GM12878 (cell line): ENCODE results near the gene IGF2R. TPM values are rescaled to one million over a fixed set of nuclear protein-coding genes. Genes with fewer than 3 reads are reported as not detected.
A peak's percentile ranks its signal among the peaks of the same experiment; 100 is the strongest.

Source experiments
- BCLAF1 ChIP-seq: fragments of 450-650 bp; IDR thresholded peaks from 2 replicates; pipeline ENCODE4 v1.6.1; 2017; ENCODE audit warnings: antibody characterized with exemption, mild to moderate bottlenecking, moderate library complexity
- CUX1 ChIP-seq: IDR thresholded peaks from 2 replicates; pipeline ENCODE4 v1.6.1; 2012; ENCODE audit warnings: improper control_type of control experiment, low read depth, low read length; ENCODE audit not compliant: insufficient replicate concordance
- JUNB ChIP-seq: IDR thresholded peaks from 2 replicates; pipeline ENCODE4 v1.6.1; 2016; ENCODE audit warnings: antibody characterized with exemption, mild to moderate bottlenecking
- NKRF ChIP-seq: fragments of 450-650 bp; conservative IDR thresholded peaks from 2 replicates; pipeline ENCODE4 v1.6.1; 2017; ENCODE audit warnings: mild to moderate bottlenecking, moderate library complexity
- NR2C1 ChIP-seq: fragments of 450-650 bp; IDR thresholded peaks from 2 replicates; pipeline ENCODE4 v1.6.1; 2017; ENCODE audit warnings: antibody characterized with exemption, mild to moderate bottlenecking, moderate library complexity
- POU2F2 ChIP-seq: IDR thresholded peaks from 3 replicates; pipeline ENCODE4 v1.6.1; 2011; ENCODE audit warnings: low read depth, mild to moderate bottlenecking, low read length, borderline replicate concordance
- RB1 ChIP-seq: fragments of 450-650 bp; formaldehyde crosslinking; IDR thresholded peaks from 2 replicates; pipeline ENCODE4 v1.6.1; 2017; ENCODE audit warnings: mild to moderate bottlenecking, borderline replicate concordance
- RFX5 ChIP-seq: IDR thresholded peaks from 2 replicates; pipeline ENCODE4 v1.6.1; 2011; ENCODE audit warnings: low read depth, low read length, improper control_type of control experiment
- SMARCA5 ChIP-seq: fragments of 450-650 bp; IDR thresholded peaks from 2 replicates; pipeline ENCODE4 v1.6.1; 2017; ENCODE audit warnings: mild to moderate bottlenecking
- TARDBP ChIP-seq: IDR thresholded peaks from 2 replicates; pipeline ENCODE4 v1.6.1; 2016; ENCODE audit warnings: borderline replicate concordance
- polyA plus RNA-seq, 11 experiments: library from polyadenylated mRNA; depleted of rRNA in 4 of 11; unstranded in 6 of 11; stranded (reverse) in 5 of 11; fragments of >200 nt; fragmentation: Nextera tagmentation in 4 of 11; fragmentation: Illumina TruSeq in 1 of 11; extraction: Ambion mirVana in 4 of 11; extraction: Trizol in 1 of 11; gene quantifications; 1 replicate in 1 of 11; 2 replicates in 10 of 11; pipeline versions ENCODE4 v1.2.1 to v1.2.3, GENCODE V29; 2011 to 2016; ENCODE audit warnings: inconsistent platforms in 2 of 11, missing spikeins in 2 of 11, low read depth in 1 of 11
- total RNA-seq, 4 experiments: library from RNA; depleted of rRNA in 3 of 4; stranded (reverse); fragments of >200 nt in 3 of 4; fragmentation: Illumina TruSeq in 1 of 4; extraction: Trizol in 1 of 4; gene quantifications; 2 replicates each; pipeline versions ENCODE4 v1.2.1 to v1.2.3, GENCODE V29; 2013 to 2021
- TF ChIP-seq, protein P1 (sequence below): fragments of 150-350 bp; IDR thresholded peaks from 2 replicates; pipeline ENCODE4 v1.6.1; 2016; ENCODE audit warnings: low read depth, low read length

Gene IGF2R
- total and polyA plus RNA-seq, 10 of the 15 experiments (the other 5 are each of a cell fraction or from before 2014, with no cell fraction given), result 1.00 to 40.1 (median 16.8) TPM

- TF ChIP-seq POU2F2 (peak; percentile 94), NR2C1 (no peak), RB1 (no peak), TARDBP (no peak), NKRF (peak; percentile 33), RFX5 (no peak), SMARCA5 (no peak), CUX1 (no peak), BCLAF1 (no peak), JUNB (no peak)
- TF ChIP-seq, protein P1, sequence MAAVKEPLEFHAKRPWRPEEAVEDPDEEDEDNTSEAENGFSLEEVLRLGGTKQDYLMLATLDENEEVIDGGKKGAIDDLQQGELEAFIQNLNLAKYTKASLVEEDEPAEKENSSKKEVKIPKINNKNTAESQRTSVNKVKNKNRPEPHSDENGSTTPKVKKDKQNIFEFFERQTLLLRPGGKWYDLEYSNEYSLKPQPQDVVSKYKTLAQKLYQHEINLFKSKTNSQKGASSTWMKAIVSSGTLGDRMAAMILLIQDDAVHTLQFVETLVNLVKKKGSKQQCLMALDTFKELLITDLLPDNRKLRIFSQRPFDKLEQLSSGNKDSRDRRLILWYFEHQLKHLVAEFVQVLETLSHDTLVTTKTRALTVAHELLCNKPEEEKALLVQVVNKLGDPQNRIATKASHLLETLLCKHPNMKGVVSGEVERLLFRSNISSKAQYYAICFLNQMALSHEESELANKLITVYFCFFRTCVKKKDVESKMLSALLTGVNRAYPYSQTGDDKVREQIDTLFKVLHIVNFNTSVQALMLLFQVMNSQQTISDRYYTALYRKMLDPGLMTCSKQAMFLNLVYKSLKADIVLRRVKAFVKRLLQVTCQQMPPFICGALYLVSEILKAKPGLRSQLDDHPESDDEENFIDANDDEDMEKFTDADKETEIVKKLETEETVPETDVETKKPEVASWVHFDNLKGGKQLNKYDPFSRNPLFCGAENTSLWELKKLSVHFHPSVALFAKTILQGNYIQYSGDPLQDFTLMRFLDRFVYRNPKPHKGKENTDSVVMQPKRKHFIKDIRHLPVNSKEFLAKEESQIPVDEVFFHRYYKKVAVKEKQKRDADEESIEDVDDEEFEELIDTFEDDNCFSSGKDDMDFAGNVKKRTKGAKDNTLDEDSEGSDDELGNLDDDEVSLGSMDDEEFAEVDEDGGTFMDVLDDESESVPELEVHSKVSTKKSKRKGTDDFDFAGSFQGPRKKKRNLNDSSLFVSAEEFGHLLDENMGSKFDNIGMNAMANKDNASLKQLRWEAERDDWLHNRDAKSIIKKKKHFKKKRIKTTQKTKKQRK, result no peak
Observed at GRCh38 chr6:159981403-159982245, 12.7 kb downstream of the IGF2R start (continued).
